IPS-NIHi11 (cell line): ENCODE measurements around the gene APBB2.
A peak's percentile ranks its signal among the peaks of the same experiment; 100 is the strongest.

Experiments
- DNase-seq: peaks from one replicate; pipeline ENCODE4 v3.0.0; 2012; ENCODE audit warnings: mixed read lengths, low spot score

Gene APBB2

DNA sequence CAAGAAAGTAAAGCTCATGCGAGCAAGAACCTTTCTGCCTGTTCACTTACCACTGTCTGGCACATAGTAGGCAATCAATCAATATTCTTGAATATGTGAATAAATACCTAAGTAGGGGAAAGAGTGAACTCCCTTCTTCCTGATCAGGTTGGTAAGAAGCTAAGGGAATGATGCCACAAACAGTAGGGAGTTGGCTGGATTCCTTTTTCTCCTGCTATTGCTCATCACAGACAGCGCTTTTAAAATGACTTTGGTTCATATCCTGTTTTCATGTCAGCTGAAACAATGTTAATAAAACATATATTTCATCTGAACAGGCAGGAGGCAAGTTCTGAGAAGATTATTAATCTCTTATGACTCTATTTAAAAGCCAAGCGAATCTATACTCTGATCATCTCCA is 365.4 kb downstream of the APBB2 start:
- DNase-seq = no peak

DNA sequence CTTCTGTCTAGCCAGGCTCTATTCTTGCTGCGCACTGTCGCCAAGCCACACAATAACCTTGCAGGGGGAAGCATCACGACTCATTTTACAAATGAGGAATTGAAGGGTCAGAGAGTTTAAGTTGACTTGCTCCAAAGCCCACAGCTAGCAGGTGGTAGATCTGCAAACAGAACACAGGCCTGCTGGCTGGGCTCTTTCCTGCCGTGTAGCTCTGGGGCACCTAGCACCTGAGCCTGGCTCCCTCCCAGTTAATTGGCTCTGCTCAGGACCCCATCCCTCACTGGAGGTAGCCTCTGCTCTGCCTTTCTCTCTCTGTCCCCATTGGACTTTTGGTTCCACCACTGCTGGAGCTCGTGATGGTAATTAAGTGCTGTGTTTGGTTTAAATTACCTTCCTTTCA is 366.1 kb downstream of the APBB2 start:
- no peak for DNase-seq

- no peak for DNase-seq
Measured at GRCh38 chr4:40846532-40846931, 367.8 kb downstream of the APBB2 start.

DNA sequence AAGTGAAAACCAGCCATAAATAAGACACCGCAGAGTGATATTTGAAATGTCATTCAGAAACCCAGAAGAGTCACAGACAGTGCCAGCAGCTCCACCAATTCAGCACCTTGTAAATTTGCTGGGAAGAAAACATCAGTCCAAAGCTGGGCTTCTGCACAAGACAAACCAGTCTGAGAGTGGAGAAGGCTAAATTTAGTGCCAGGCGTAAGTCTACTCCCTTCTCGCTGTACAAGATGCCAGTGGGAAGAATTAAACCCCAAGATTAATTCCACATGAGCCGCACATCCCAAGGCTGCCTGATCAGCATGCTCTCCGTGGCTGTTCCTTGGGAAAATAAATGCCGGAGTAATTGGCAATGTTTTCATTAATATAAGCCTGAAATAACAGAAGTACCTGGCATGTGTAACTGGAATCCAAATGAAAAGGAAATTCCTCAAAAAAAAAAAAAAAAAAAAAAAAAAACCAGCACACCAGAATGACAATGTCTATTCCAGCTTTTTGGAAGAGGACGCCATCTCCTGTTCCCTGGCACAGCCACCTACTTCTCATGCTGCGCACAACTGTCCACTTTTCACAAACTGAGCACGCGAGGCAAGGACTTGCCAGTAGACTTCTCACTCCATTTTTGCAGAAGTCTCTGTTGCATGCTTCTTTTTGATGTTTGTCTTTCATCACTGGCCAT is 369.0 kb downstream of the APBB2 start:
- DNase-seq = no peak

DNA sequence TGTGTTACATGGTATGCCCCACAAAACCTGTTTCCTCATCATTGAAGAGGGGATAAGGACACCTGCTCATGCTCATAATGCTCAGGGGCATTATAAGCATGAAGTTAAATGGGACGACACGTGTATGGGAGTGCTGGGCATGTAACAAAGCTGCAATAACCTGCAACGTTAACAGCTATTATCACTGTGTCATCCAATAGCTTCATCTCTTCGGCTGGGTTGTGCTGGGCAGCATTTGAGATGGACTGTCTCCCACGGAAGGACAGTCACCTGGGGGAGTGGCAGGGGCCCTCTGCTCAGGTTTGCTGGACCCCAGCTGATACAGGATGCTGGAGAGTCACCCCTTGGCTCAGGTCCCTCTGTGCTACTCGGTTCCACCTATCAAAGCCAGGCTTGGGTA is 370.1 kb downstream of the APBB2 start:
- no peak for DNase-seq

DNA sequence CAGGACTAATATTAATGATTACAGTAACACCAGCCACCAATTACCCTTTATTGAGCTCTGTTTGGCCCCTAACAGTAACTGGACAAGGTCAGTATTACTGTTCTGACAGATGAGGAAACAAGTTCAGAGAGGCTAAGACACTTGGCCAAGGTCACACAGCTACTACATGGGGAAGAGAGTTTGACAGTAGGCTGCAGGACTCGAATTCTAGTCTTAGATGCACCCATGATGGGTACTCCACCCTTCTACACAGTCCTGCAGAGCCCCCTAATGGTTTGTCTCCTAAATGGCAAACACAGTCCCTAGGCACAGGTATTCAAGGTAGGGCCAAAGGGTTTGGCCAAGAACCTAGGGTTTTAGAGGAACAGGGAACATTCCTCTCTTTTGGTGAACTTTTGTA is 370.6 kb downstream of the APBB2 start:
- DNase-seq = no peak

DNA sequence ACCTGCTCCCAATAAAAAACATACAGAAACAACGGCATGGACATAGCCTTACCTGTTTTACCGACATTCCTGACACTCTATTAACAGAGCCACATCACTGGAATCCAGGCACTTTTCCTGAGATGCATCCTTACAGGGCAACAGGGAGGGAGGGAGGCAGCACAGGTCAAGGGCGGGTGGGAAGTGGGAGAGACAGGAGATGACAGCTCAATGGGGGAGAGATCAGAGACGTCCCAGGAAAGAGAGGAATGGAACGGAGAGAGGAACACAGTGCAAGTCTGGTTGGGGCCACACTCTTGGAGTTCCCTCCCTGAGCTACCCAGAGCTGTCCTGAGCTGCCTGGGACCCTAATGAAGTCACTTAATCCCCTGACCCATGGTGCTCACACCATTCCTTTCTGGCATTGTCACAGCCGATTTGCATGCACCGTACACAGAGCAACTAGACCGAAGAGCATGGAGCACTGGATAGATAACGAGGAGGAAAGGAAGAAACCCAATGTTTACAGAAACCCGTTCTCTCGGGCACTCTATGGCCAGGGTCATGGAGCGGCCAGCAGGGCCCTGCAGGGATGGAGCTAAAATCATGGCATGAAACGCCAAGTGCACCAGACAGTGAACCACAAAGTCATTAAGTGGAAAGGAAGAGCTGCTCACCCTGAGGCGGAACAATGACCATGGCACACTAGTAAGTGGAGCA is 371.5 kb downstream of the APBB2 start:
- no peak for DNase-seq

- DNase-seq = no peak
Measured at GRCh38 chr4:40842318-40842717, 372.0 kb downstream of the APBB2 start.

DNA sequence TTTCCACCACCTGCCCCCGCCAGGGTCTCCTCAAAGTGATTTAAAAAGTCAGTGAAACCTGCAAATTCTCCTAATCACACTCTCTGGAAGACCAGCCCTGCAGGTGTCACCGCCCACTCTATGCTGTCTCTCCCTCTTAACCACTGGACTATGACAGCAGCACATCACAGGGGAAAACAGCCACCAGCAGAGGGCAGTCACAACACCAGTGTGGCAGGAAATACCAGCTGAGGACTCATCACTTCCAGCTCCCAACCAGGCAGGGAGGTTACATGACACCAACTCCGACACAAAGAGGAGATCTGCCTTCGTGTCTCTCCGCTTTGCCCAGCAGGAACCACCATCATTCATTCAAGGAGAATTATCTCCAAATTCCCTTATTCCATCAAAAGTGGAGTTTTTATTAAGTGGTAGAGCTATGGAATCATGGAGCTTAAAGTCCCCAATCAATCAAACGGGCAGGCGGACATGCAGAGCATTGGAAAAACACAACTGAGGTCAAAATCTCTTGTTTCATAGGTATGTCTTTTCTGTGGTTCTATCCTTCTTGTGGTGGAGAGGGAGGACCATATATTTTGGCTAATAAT is 373.3 kb downstream of the APBB2 start:
- DNase-seq = peak; percentile 88

GRCh38 chr4:40840255-40840984 is 373.9 kb downstream of the APBB2 start:
- no peak for DNase-seq

DNA sequence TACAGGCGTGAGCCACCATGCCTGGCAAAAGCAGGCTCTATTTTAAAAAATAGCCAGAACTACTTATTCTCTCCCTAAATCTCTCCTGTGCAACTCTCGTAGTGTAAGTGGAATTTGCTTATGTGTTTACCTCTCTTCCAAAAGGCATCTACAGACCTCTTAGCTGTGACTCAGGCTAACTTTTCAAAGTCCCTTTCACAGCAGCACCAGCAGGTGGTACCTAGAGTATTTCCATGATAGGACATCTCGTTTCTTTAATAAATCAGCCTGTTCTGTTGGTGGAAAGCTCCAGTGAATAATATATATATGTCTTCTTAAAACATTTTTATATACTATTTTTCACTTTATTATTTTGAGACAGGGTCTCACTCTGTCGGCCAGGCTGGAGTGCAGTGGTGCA is 375.6 kb downstream of the APBB2 start:
- no peak for DNase-seq

DNA sequence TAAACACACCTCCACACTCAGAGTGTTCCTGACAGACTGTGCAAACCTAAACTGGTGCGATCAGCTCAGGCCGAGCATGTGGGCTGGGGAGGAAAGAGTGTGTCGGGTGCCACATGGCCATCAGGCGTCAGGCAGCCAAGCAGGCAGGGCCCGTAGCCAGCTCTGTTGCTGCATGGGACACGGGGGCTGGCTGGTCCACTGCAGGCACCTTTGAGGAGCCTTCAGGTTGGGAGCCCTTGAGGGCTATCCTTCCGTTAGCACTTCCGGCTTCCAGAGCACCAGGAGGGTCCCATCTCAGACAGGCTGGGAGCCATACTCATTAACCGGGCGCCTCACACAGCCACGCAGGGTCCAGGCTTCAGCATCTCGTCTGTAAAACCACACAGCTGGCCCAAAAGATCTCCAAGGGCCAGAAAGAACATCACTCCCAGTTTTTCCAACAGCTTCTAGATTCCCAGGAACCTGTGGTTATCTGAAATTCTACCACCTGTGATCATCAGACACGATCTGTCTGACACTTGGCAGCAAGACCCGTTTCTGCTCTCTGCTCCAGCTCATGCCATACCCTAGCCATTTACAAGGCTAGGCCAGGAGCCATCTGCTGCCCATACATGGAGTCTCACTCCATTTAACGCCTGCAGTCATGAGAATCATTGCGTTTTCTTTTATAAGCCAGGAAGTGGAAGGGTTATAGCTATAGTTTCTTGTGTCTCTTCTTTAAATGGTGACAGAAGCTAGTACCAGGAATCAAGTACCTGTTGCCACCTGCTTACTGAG is 377.1 kb downstream of the APBB2 start:
- DNase-seq = no peak

GRCh38 chr4:40833212-40833611 is 381.1 kb downstream of the APBB2 start:
- DNase-seq = no peak

- DNase-seq = no peak
Measured at GRCh38 chr4:40832175-40832574, 382.2 kb downstream of the APBB2 start.

- DNase-seq = no peak
Measured at GRCh38 chr4:40831146-40831907, 383.0 kb downstream of the APBB2 start.

- no peak for DNase-seq
Measured at GRCh38 chr4:40829586-40829985, 384.8 kb downstream of the APBB2 start.

DNA sequence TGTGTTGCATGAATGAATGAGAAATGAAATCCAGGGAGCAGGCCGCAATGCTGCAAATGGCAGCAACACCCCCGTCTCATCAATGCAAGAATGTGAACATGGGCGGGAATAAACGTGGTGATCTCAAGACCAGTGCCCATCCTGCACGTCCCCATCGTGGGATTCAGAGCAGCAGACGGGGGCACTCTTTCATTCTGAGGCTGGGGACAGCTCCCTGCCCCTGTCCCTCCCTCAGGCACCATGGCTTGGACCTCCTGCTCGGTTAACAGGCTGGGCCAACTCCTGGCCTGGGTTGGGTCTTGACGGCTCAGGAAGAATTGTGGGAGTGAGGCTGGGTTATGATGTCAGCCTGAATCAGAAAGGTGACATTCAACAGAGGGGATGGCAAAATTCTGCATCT is 385.7 kb downstream of the APBB2 start:
- no peak for DNase-seq

DNA sequence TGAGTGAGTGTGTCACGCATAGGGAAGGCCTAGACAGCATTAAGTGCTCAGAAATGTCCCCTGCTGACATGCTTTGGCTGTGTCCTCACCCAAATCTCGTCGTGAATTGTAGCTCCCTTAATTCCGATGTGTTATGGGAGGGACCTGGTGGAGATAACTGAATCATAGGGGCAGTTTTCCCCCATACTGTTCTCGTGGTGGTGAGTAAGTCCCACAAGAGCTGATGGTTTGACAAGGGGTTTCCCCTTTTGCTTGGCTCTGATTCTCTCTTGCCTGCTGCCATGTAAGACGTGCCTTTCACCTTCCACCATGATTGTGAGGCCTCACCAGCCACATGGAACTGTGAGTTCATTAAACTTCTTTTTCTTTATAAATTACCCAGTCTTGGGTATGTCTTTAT is 386.6 kb downstream of the APBB2 start:
- DNase-seq = no peak

DNA sequence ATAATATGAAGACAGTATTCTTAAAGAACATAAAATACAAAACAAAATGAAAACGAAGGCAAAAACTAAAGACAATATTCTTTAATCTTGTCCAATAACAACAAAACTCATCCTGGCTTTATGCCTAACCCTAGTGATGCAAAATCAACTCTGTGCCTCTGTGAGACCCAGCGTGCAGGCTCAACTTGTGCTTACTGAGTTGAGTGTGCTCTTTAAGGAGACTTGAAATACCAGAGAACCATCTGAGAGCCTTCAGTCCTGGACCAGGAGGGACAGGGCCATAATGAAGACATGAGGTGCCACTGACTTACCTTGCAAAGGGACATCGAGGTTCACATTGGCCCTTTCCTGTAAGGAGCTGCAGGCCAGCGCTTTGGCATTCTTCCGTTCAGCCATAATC is 387.5 kb downstream of the APBB2 start:
- no peak for DNase-seq

DNA sequence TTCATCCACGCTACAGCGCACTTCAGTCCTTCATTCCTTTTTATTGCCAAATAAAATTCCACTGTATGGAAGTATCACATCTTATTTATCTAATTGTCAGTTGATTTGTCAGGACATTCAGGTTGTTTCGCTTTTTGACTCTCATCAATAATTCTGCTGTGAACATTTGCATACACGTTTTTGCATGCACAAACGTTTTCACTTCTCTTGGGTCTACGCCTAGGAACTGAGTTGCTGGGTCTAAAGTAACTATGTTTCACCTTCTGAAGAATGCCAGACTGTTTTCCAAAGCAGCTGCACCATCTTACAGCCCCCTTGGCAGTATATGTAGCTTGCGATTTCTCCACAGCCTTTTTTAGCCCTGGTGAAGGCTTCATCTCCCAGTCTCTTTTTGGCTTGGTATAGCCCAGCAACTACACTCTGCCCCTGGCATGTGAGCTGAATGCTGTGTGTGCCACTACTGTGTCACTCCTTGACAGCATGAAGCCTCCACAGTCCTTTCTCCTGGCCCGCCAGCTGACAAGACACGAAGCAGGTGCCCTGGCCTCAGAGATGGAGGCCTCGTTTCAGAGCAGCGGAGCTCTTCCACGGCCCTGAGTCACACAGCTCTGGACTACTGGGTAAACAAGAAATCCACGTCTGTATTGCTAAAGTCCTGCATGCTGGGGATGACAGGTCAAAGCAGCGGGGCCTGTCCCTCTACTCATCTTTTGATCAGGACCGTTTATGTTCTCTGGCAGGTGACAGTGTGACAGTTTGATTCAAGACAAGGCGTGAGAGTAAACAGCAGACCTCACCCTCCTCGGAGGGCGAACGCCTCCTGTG is 389.1 kb downstream of the APBB2 start:
- no peak for DNase-seq
